HG02623 (cell line): ENCODE results near the gene CAMKK2.
"Not testable (repeated sequence)": the region's sequence is repeated elsewhere in the genome, so short reads cannot be mapped to it uniquely, and the experiment has no call there.

Experiments used
- ATAC-seq: cut with Tn5 transposase; IDR thresholded peaks from one replicate; pipeline ENCODE4 v1.9.1; 2021; ENCODE audit warnings: moderate library complexity; ENCODE audit not compliant: unreplicated experiment

CAMKK2 gene

GRCh38 chr12:121296618-121297434, at the start of gene CAMKK2:
Gene CAMKK2, minus strand, starts transcription at chr12:121296709. Its CDS starts 22,183 bp downstream, at chr12:121274526.
- ATAC-seq: peak; percentile 73

GRCh38 chr12:121345151-121345815, 48.8 kb upstream of the CAMKK2 start:
- ATAC-seq: no peak

- no peak for ATAC-seq
Measured at GRCh38 chr12:121344506-121344905, 48.0 kb upstream of the CAMKK2 start.

GRCh38 chr12:121337416-121337815, 40.9 kb upstream of the CAMKK2 start:
- ATAC-seq: no peak

- ATAC-seq: no peak
Measured at GRCh38 chr12:121334513-121335343, 38.2 kb upstream of the CAMKK2 start.

- no peak for ATAC-seq
Measured at GRCh38 chr12:121333747-121334146, 37.2 kb upstream of the CAMKK2 start.

- ATAC-seq: no peak
Measured at GRCh38 chr12:121331248-121331647, 34.7 kb upstream of the CAMKK2 start.

- ATAC-seq: no peak
Measured at GRCh38 chr12:121330692-121331091, 34.2 kb upstream of the CAMKK2 start.

- no peak for ATAC-seq
Measured at GRCh38 chr12:121330195-121330594, 33.7 kb upstream of the CAMKK2 start.

- ATAC-seq: no peak
Measured at GRCh38 chr12:121328620-121329019, 32.1 kb upstream of the CAMKK2 start.

- ATAC-seq: no peak
Measured at GRCh38 chr12:121326996-121327674, 30.6 kb upstream of the CAMKK2 start.

GRCh38 chr12:121325922-121326396, 29.4 kb upstream of the CAMKK2 start:
- no peak for ATAC-seq

- no peak for ATAC-seq
Measured at GRCh38 chr12:121323908-121324307, 27.4 kb upstream of the CAMKK2 start.

- ATAC-seq: no peak
Measured at GRCh38 chr12:121318121-121318520, 21.6 kb upstream of the CAMKK2 start.

- no peak for ATAC-seq
Measured at GRCh38 chr12:121314431-121314830, 17.9 kb upstream of the CAMKK2 start.

- ATAC-seq: not testable (repeated sequence)
Measured at GRCh38 chr12:121310231-121310630, 13.7 kb upstream of the CAMKK2 start.

- ATAC-seq: not testable (repeated sequence)
Measured at GRCh38 chr12:121307397-121307796, 10.9 kb upstream of the CAMKK2 start.

GRCh38 chr12:121304306-121304705, 7.8 kb upstream of the CAMKK2 start:
- ATAC-seq: no peak

- no peak for ATAC-seq
Measured at GRCh38 chr12:121301876-121302275, 5.4 kb upstream of the CAMKK2 start.

- no peak for ATAC-seq
Measured at GRCh38 chr12:121300083-121300819, 3.7 kb upstream of the CAMKK2 start.
